Colon (tissue), 2 donors: ENCODE data around the gene LDLRAD4.

Source experiments
- FAIRE-seq: peaks from 2 replicates; lab custom pipeline; 2012; peaks lifted over from hg19 to GRCh38; lab: Jason Lieb, UNC
- donor health status: control.
- donor health status: control.

LDLRAD4 gene

GRCh38 chr18:13520306-13520705, 301.7 kb downstream of the LDLRAD4 start:
- no peak for FAIRE-seq

GRCh38 chr18:13520741-13521140, 302.2 kb downstream of the LDLRAD4 start:
- no peak for FAIRE-seq

GRCh38 chr18:13521418-13521817, 302.9 kb downstream of the LDLRAD4 start:
- FAIRE-seq: no peak

GRCh38 chr18:13522256-13522655, 303.7 kb downstream of the LDLRAD4 start:
- FAIRE-seq: no peak

- no peak for FAIRE-seq
Observed at GRCh38 chr18:13522861-13523660, 304.5 kb downstream of the LDLRAD4 start.

- no peak for FAIRE-seq
Observed at GRCh38 chr18:13524054-13524453, 305.5 kb downstream of the LDLRAD4 start.

- no peak for FAIRE-seq
Observed at GRCh38 chr18:13524811-13525210, 306.3 kb downstream of the LDLRAD4 start.

GRCh38 chr18:13525381-13526029, 306.9 kb downstream of the LDLRAD4 start:
- no peak for FAIRE-seq

- FAIRE-seq: no peak
Observed at GRCh38 chr18:13526519-13526918, 308.0 kb downstream of the LDLRAD4 start.

GRCh38 chr18:13527256-13527655, 308.7 kb downstream of the LDLRAD4 start:
- no peak for FAIRE-seq

- FAIRE-seq: no peak
Observed at GRCh38 chr18:13527730-13528129, 309.2 kb downstream of the LDLRAD4 start.

GRCh38 chr18:13528739-13529392, 310.3 kb downstream of the LDLRAD4 start:
- FAIRE-seq: no peak

GRCh38 chr18:13530033-13530878, 311.7 kb downstream of the LDLRAD4 start:
- FAIRE-seq: no peak

GRCh38 chr18:13530879-13531387, 312.4 kb downstream of the LDLRAD4 start:
- FAIRE-seq: no peak

GRCh38 chr18:13531681-13532325, 313.2 kb downstream of the LDLRAD4 start:
- FAIRE-seq: no peak

- no peak for FAIRE-seq
Observed at GRCh38 chr18:13532406-13533075, 314.0 kb downstream of the LDLRAD4 start.

GRCh38 chr18:13534631-13535030, 316.1 kb downstream of the LDLRAD4 start:
- FAIRE-seq: no peak

- peak; percentile 85 for FAIRE-seq
Observed at GRCh38 chr18:13536578-13536977, 318.0 kb downstream of the LDLRAD4 start.

GRCh38 chr18:13537022-13537780, 318.6 kb downstream of the LDLRAD4 start:
- FAIRE-seq: no peak

- FAIRE-seq: no peak
Observed at GRCh38 chr18:13538630-13539029, 320.1 kb downstream of the LDLRAD4 start.
